HG03139 (cell line): ENCODE results near the gene OR2A12.
A peak's percentile ranks its signal among the peaks of the same experiment; 100 is the strongest.
"Not testable (repeated sequence)": the region's sequence is repeated elsewhere in the genome, so short reads cannot be mapped to it uniquely, and the experiment has no call there.

Experiments used
- ATAC-seq: cut with Tn5 transposase; IDR thresholded peaks from one replicate; pipeline ENCODE4 v1.9.1; 2021; ENCODE audit not compliant: unreplicated experiment

Gene OR2A12

GRCh38 chr7:144113651-144114050 is 27.6 kb downstream of the OR2A12 start:
- no peak for ATAC-seq

GRCh38 chr7:144118341-144118740 is 32.3 kb downstream of the OR2A12 start:
- ATAC-seq = no peak

GRCh38 chr7:144122876-144123275 is 36.8 kb downstream of the OR2A12 start, which contains the start of gene OR2A14:
Gene OR2A14, plus strand, starts transcription at chr7:144123176. Its CDS starts 5,937 bp downstream, at chr7:144129113.
- no peak for ATAC-seq

- peak; percentile 99 for ATAC-seq
These were observed 41.7 kb downstream of the OR2A12 start for GRCh38 chr7:144127714-144128334.

GRCh38 chr7:144129601-144130000 is 43.5 kb downstream of the OR2A12 start:
- not testable (repeated sequence) for ATAC-seq

- ATAC-seq = no peak
These were observed 44.7 kb downstream of the OR2A12 start for GRCh38 chr7:144130730-144131129.

GRCh38 chr7:144132262-144132661 is 46.2 kb downstream of the OR2A12 start:
- no peak for ATAC-seq

- ATAC-seq = no peak
These were observed 47.2 kb downstream of the OR2A12 start for GRCh38 chr7:144133307-144133706.

GRCh38 chr7:144134116-144134515 is 48.0 kb downstream of the OR2A12 start:
- ATAC-seq = no peak

- no peak for ATAC-seq
These were observed 51.4 kb downstream of the OR2A12 start for GRCh38 chr7:144137501-144137900.

GRCh38 chr7:144142187-144142586 is 56.1 kb downstream of the OR2A12 start:
- no peak for ATAC-seq

- ATAC-seq = no peak
These were observed 58.3 kb downstream of the OR2A12 start for GRCh38 chr7:144144426-144144825.

- ATAC-seq = no peak
These were observed 62.2 kb downstream of the OR2A12 start for GRCh38 chr7:144148224-144148827.
